ENCODE results near the gene TMEM170A.

The TMEM170A gene

GRCh38 chr16:75486014-75486675, 21.7 kb upstream of the TMEM170A start:
- no peak overlapping the region for H3K4me3 ChIP-seq (ENCODE audit: low read length)
- no peak for TF ChIP-seq CTCF (conservative IDR thresholded peaks at IDR 0.05; ENCODE audit: low read depth, low read length)
- no peak for DNase-seq (ENCODE audit: low read depth)

GRCh38 chr16:75485230-75486013, 20.9 kb upstream of the TMEM170A start:
- H3K4me3 ChIP-seq (ENCODE audit: low read length): no peak overlapping the region
- no peak for DNase-seq (ENCODE audit: low read depth)

GRCh38 chr16:75483222-75483621, 18.7 kb upstream of the TMEM170A start:
- H3K4me3 ChIP-seq (ENCODE audit: low read length): no peak overlapping the region
- no peak for DNase-seq (ENCODE audit: low read depth)
- no peak for TF ChIP-seq CTCF (conservative IDR thresholded peaks at IDR 0.05; ENCODE audit: low read depth, low read length)

More at GRCh38 chr16:75485230-75486013, 20.9 kb upstream of the TMEM170A start:
- no peak for TF ChIP-seq CTCF (conservative IDR thresholded peaks at IDR 0.05; ENCODE audit: low read depth, low read length)

- TF ChIP-seq CTCF (conservative IDR thresholded peaks at IDR 0.05; ENCODE audit: low read depth, low read length): no peak
- no peak for DNase-seq (ENCODE audit: low read depth)
- H3K4me3 ChIP-seq (ENCODE audit: low read length): no peak overlapping the region
Observed at GRCh38 chr16:75482434-75483205, 18.1 kb upstream of the TMEM170A start.

GRCh38 chr16:75481475-75481874, 17.0 kb upstream of the TMEM170A start:
- no peak for TF ChIP-seq CTCF (conservative IDR thresholded peaks at IDR 0.05; ENCODE audit: low read depth, low read length)
- no peak for DNase-seq (ENCODE audit: low read depth)
- H3K4me3 ChIP-seq (ENCODE audit: low read length): no peak overlapping the region

GRCh38 chr16:75479421-75479990, 15.0 kb upstream of the TMEM170A start:
- no peak for TF ChIP-seq CTCF (conservative IDR thresholded peaks at IDR 0.05; ENCODE audit: low read depth, low read length)
- H3K4me3 ChIP-seq (ENCODE audit: low read length): no peak overlapping the region
- DNase-seq (ENCODE audit: low read depth): no peak
